RKO (cell line): Measurements from ENCODE around the gene ERRFI1.
A peak's percentile ranks its signal among the peaks of the same experiment; 100 is the strongest.
"Not testable (repeated sequence)": the region's sequence is repeated elsewhere in the genome, so short reads cannot be mapped to it uniquely, and the experiment has no call there.

Experiments
- DNase-seq: peaks from one replicate; pipeline ENCODE4 v3.0.0-alpha.2; 2016; ENCODE audit warnings: low spot score

ERRFI1 gene

GRCh38 chr1:7967651-7968050 is 58.5 kb downstream of the ERRFI1 start:
- DNase-seq = no peak

GRCh38 chr1:7967196-7967595 is 58.9 kb downstream of the ERRFI1 start:
- DNase-seq = no peak

DNA sequence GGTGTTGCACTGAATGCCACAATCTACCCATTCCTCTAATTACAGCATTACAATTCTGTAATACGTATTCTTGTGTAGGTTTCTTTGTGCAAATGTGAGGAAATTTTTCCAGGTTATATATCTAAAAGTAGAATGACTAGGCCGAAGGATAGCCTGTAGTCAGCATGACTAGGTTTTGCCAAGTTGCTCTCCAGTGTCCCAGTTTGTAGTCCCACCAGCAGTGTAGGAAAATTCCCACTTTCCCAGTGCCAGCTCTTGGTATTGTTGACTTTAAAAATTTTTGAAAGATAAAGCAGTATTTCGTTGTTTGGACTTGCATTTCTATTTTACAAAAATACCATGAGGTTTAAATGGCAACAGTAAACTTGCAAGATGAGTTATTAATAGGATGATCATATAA is 61.6 kb downstream of the ERRFI1 start:
- DNase-seq = no peak

DNA sequence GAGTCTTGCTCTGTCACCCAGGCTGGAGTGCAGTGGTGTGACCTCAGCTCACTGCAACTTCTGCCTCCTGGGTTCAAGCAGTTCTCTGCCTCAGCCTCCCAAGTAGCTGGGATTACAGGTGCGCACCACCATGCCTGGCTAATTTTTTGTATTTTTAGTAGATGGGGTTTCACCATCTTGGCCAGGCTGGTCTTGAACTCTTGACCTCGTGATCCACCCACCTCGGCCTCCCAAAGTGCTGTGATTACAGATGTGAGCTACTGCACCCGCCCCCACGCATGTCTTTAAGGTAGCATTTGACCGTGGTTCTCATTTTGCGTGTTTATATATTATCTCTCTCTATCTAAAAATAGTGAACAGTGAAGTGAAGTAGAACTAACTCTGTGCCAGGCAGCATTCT is 62.3 kb downstream of the ERRFI1 start:
- DNase-seq = not testable (repeated sequence)

GRCh38 chr1:7963378-7963730 is 62.8 kb downstream of the ERRFI1 start:
- DNase-seq = not testable (repeated sequence)

- peak; percentile 57 for DNase-seq
Observed at GRCh38 chr1:7962636-7963377, 63.3 kb downstream of the ERRFI1 start.

- no peak for DNase-seq
Observed at GRCh38 chr1:7962014-7962335, 64.1 kb downstream of the ERRFI1 start.
